D721Med (cell line): ENCODE measurements around the gene TWSG1.
"Not testable (repeated sequence)": the region's sequence is repeated elsewhere in the genome, so short reads cannot be mapped to it uniquely, and the experiment has no call there.

ENCODE experiments used
- DNase-seq: peaks from one replicate; pipeline ENCODE4 v3.0.0; 2011; ENCODE audit warnings: low spot score; ENCODE audit not compliant: insufficient read length
- FAIRE-seq: peaks from 2 replicates; lab custom pipeline; 2011; peaks lifted over from hg19 to GRCh38; lab: Jason Lieb, UNC
- TF ChIP-seq, protein P1 (sequence below): IDR thresholded peaks from 2 replicates; pipeline ENCODE4 v1.5.1; 2012; ENCODE audit warnings: mild to moderate bottlenecking, control low read depth; ENCODE audit not compliant: insufficient read depth; ENCODE audit errors: missing control alignments

The TWSG1 gene

DNA sequence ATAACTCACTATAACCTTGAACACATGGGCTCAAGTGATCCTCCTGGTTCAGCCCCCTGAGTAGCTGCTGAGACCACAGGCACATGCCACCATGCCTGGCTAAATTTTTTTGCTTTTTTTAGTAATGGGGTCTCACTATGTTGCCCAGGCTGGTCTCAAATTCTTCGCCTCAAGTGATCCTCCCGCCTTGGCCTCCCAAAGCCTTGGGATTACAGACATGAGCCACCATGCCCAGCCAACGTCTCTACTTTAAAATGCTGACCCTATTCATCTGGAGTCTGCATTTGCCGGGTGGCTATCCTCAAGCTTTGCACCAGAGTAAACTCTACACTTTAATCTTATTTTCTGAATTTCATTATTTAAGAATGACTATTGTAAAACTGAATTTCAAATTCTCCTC, 103.1 kb downstream of the TWSG1 start:
- DNase-seq (no peak), FAIRE-seq (no peak)
- TF ChIP-seq, protein P1, sequence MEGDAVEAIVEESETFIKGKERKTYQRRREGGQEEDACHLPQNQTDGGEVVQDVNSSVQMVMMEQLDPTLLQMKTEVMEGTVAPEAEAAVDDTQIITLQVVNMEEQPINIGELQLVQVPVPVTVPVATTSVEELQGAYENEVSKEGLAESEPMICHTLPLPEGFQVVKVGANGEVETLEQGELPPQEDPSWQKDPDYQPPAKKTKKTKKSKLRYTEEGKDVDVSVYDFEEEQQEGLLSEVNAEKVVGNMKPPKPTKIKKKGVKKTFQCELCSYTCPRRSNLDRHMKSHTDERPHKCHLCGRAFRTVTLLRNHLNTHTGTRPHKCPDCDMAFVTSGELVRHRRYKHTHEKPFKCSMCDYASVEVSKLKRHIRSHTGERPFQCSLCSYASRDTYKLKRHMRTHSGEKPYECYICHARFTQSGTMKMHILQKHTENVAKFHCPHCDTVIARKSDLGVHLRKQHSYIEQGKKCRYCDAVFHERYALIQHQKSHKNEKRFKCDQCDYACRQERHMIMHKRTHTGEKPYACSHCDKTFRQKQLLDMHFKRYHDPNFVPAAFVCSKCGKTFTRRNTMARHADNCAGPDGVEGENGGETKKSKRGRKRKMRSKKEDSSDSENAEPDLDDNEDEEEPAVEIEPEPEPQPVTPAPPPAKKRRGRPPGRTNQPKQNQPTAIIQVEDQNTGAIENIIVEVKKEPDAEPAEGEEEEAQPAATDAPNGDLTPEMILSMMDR = no peak

GRCh38 chr18:9441061-9441460, 106.5 kb downstream of the TWSG1 start:
- TF ChIP-seq, protein P1 = no peak
- no peak for DNase-seq
- no peak for FAIRE-seq

DNA sequence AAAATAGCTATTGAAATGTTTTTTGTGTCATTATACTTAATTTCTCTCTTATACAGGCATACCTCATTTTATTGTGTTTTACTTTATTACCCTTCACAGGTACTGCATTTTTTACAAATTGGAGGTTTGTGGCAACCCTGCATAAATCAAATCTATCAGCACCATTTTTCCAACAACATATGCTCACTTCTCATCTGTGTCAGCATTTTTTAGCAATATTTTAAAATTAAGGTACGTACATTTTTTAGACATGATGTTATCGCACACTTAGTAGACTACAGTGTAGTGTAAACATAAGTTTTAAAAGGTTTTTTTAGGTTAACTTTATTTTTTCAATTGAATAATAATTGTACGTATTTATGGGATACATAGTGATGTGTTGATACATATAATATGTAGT, 110.0 kb downstream of the TWSG1 start:
- FAIRE-seq = no peak
- TF ChIP-seq, protein P1 = no peak
- DNase-seq = no peak

DNA sequence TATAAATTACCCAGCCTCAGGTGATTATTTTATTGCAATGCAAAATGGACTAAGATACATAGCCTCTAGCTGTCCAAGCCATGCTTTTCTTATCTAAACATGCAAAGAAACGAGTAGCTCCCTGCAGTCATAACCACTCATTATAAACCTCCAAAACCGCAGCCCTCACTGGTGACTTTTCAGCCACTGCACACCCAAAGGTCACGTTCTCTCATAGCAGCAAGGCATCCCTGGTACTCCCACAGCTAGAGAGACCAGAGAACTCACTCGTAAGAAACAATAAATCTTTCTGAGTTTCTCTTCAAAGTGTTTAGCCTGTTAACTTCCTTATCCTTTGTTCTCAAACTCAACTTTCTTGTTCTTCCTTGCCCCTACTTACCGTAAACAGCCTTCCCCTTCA, 112.3 kb downstream of the TWSG1 start:
- DNase-seq (no peak), FAIRE-seq (no peak)
- TF ChIP-seq, protein P1 = no peak

DNA sequence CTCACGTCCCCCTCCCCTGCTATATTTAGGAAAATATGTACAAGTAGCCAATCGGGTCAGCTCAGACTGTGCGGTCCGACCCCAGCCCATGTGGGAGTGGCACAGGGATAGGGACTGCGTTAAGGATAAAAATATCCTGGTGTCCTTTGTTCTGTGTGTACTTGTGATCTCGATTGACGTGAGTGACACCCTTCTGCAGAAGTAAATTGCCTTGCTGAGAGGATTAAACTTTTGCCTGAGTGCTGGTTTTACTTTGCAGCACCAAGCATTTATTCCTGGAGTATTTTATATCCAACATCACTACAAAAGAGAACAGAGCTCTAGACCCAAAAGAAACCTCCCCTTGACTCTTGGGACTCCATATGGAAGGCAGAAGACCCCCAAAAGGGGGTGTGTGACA, 112.8 kb downstream of the TWSG1 start:
- DNase-seq (no peak), FAIRE-seq (no peak)
- TF ChIP-seq, protein P1 = no peak

GRCh38 chr18:9449600-9450414, 115.2 kb downstream of the TWSG1 start:
- no peak for FAIRE-seq
- TF ChIP-seq, protein P1 = no peak
- no peak for DNase-seq

- not testable (repeated sequence) for DNase-seq, FAIRE-seq
These were observed 116.3 kb downstream of the TWSG1 start for GRCh38 chr18:9450920-9451319.
